Tibial nerve (tissue), 4 donors: ENCODE data around the gene GSTO1.

ENCODE experiments used
- EP300 ChIP-seq, 2 donors: sonication (generic); formaldehyde crosslinking; IDR thresholded peaks; one replicate each; pipeline ENCODE4 v1.6.1; 2017; ENCODE audit warnings: antibody characterized with exemption in 2 of 2, mild to moderate bottlenecking in 1 of 2
- TF ChIP-seq, protein P1 (sequence below), 5 experiments: fragments of 200-600 bp in 3 of 5; fragments of 450-650 bp in 2 of 5; sonication (generic) in 3 of 5; IDR thresholded peaks; one replicate each; pipeline ENCODE4 v1.5.1; 2016 to 2019; ENCODE audit warnings: antibody characterized with exemption in 5 of 5, mild to moderate bottlenecking in 3 of 5, moderate library complexity in 2 of 5

GRCh38 chr10:104256335-104256961 lies 1.8 kb downstream of the GSTO1 start:
- TF ChIP-seq, protein P1, sequence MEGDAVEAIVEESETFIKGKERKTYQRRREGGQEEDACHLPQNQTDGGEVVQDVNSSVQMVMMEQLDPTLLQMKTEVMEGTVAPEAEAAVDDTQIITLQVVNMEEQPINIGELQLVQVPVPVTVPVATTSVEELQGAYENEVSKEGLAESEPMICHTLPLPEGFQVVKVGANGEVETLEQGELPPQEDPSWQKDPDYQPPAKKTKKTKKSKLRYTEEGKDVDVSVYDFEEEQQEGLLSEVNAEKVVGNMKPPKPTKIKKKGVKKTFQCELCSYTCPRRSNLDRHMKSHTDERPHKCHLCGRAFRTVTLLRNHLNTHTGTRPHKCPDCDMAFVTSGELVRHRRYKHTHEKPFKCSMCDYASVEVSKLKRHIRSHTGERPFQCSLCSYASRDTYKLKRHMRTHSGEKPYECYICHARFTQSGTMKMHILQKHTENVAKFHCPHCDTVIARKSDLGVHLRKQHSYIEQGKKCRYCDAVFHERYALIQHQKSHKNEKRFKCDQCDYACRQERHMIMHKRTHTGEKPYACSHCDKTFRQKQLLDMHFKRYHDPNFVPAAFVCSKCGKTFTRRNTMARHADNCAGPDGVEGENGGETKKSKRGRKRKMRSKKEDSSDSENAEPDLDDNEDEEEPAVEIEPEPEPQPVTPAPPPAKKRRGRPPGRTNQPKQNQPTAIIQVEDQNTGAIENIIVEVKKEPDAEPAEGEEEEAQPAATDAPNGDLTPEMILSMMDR (IDR thresholded peaks at IDR 0.05): no peak
- TF ChIP-seq EP300 (IDR thresholded peaks at IDR 0.05): no peak
